Ramos (cell line): ENCODE measurements around the gene COL12A1.

Source experiments
- in situ Hi-C: fragments of 300-500 bp; cut with MboI; formaldehyde crosslinking; loops from one replicate; pipeline ENCODE4 v1.14.3; 2022; ENCODE audit warnings: low sequenced_read_pairs; ENCODE audit not compliant: unreplicated experiment

Gene COL12A1

DNA sequence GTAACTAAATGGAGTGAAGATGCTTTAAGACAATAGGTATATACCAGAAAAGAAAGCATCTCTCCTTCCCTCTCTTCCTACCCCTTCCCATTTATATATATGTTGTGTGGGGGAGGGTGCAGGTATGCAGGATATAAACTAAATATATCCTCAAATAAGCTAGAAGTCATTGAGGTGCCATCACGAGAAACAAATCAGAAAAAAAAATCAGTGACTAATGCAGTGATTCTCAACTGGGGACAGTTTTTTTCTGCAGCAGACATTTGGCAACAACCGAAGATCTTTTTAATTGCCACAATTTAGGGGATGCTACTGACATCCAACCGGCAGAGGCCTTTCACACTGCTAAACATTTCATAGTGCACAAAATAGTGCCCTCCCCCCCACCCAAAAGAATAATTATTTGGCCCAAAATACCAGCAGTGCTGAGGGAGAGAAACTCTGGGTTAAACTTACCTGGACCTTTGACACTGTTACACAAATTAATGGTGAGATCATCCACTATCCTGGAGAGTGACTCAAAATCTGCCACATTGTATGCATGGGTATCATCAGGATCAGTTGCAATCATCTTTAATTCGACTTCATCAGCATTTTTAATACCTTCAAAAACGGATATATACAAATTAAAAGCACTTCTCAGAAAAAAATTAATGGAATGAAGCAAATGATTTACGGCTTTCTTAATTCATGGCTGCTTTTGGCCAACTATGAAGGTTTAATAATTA, 55.0 kb downstream of the COL12A1 start:
- in situ Hi-C loops, result no loop called here

DNA sequence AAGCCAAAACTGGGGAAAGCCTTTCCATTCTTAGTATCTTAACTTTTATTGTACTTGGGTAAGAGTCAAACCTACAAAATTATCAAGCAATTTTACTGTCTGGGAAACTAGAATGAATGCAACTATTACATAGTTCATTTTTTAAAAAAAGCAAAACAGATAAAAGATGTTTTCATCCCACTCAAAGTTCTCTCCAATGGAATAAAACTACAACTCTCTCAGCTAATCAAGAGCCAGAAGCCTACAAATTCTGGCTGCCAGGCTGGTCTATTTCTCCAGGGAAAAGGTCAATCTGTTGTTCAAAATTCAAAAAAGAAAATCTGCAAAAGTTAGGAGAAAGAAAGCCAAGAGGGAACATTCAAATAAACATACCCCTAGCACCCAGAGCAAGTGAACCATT, 56.2 kb downstream of the COL12A1 start:
- in situ Hi-C loops, result no loop called here

DNA sequence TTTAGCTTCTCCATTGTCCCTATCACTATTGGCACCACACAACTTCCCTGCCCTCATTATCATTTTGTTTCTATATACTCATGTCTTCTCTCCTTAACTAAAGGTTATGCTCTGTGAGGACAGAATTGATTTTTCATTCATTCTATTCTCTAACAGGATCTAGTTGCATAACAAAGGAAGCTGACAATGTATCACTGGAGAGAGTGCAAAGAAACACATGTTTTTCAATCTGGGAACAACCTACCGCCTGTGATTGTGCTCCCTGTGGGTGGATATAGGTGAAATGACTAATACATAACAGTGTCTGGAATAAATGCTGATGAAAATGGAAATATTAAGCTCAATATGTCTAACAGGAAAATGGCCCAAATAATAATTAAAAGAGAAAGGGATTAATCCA, 56.6 kb downstream of the COL12A1 start:
- in situ Hi-C loops, result no loop called here

DNA sequence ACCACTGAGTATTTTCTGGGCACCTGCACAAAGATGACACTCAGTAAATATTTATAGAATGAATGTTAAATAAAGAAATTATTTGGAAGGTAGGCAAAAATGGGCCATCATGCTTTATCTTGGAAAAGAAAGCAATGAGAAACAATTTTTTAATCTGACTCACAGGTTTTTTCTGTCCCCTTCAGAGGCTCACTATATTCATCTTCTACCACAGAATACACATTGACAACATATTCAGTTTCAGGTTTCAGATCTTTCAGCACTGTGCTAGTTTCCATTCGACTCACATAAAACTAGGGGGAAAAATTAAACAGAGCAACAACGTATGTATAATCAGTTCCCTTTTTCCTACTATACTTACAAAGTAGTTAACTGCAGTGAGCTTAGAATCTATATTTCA, 58.3 kb downstream of the COL12A1 start:
- in situ Hi-C loops, result no loop called here

DNA sequence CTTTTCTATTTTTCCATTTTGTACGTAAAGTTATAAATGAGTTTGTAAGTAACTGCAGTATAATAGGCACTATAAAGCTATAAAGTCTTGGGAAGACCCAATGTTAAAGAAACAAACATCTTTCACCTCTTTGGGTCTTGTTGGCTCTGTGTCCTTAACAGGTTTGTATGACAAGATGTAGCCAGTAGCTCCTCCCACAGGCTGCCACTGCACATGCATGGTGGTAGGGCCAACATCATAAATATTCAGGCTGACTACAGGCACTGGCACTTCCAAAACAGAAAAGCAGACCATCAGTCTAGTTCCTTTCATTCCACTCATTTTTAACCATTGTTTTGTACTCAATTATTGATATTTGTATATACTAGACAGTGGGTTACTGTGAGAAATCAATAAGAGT, 59.9 kb downstream of the COL12A1 start:
- in situ Hi-C loops, result no loop called here

DNA sequence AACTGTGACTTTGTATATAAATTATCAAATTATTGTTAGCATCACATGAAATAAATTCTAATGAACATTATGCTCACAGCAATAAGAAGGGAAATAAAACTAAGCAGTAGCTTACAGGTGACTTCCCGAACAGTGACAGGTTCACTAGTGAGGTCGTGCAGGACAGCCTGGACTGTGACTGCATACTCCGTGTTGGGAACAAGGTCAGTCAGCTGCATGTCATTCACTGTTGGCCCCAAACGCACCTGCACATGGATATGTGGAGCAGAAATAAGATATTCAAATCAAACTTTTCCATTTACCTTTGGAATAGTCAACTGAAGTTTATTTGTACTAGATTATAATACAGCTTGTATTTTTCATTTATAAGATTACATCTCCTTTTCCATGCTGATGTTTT, 60.6 kb downstream of the COL12A1 start:
- in situ Hi-C loops, result no loop called here

DNA sequence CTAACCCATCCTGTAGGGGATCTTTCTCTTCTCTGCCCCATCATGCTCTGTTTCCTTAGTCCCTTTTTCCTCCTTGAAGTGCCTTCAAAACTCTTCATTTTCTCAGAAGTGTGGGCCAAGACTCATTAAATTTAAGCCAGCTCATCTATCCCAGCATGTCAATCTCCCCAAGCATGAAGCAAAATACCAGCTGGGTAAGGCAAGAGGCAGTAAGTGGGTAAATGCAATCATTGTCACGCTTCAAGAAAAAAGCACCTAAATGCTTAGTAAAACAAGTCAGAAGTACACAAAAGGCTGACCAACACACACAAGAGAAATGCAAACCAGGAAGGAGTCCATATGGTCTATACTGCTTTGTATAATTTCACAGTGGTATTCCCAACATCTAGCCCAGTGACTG, 61.5 kb downstream of the COL12A1 start:
- in situ Hi-C loops, result no loop called here

DNA sequence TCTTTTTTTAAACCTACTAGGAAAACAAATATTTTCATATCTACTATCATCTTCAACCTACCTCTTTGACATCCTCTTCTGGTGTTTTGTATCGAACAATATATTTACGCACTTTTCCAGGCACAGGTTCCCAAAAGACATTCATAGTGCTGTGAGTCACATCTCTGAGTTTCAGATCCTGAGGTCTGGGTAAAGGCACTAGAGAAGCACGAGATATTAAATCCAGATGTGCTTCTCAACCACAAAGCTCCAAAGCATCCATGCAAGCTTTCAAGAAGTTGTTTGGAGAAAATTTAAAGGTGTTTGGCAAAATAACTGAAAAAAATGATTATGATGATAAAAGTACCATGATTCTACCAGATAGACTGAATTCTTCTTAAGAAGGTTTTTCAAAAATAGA, 62.7 kb downstream of the COL12A1 start:
- in situ Hi-C loops, result no loop called here

DNA sequence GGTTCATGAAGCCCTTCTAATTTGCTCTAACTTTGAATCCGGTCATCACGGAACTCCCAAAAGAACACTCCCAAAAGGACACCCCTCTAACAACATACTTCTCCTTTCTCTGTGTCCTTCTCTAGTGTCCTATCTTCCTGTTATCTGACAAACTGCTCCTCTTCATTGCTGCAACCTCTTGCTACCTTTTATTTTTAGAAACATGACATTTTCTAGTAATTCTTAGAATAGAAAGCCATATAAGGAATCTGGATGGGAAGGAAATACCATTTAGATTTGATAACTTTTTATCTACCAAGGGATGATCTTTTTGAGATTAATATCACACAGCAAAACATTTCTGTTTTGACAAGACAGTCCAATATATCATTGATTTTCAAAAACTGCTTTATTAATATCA, 63.1 kb downstream of the COL12A1 start:
- in situ Hi-C loops, result no loop called here

DNA sequence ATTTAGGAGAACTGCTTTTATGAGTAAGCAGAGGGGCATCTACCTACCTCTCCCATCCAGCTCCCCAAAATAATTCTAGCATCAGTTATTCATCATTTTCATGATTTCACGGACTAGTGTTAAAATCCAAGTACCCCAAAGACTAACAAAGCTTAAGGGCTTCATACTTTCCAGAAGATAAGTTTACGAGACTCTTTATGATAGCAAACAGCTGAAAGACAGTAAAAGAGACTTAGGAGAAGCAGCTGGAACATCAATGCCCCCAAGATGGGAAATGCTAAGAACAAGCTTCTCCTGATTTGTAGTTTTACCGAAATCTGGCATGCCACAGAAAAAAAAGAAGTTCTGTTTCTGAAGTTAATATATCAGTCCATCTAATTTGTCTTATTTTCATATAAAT, 70.0 kb downstream of the COL12A1 start:
- in situ Hi-C loops, result no loop called here

DNA sequence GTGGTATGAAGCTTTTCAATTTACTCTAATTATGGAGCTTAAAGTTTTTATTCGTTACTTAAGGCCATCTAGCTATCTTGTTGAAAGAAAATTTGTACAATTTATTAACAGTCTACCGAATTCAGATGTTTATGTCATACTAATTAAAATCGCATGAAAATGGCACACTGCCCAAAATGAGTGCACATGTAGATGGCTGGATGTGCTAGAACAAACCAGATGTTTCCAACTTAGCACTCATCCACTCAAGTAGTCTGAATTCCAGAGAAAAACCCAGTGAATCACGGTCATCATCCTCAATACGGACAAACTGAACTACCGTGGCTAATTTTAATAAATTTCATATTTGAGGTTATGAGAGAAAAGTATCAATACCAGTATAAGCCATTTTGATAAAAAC, 70.4 kb downstream of the COL12A1 start:
- in situ Hi-C loops, result no loop called here

DNA sequence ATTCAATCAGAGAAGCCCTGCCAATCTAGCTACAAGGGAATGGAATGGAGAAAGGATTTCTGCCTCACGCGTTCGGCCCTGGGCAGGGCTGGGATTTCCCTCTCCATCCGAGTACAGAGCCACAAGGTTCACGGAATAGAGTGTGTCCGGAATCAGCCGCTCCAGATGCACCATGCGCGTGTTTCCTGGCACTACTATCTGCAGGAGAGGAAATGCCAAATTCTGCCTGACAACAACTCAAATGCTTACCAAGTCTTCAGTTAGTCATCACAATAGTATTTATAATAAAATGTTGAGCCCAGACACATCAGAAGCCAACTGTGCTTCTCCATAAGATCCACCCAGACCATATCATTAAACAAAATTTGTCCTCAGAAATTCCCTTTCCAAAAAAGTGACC, 75.1 kb downstream of the COL12A1 start:
- in situ Hi-C loops, result no loop called here

DNA sequence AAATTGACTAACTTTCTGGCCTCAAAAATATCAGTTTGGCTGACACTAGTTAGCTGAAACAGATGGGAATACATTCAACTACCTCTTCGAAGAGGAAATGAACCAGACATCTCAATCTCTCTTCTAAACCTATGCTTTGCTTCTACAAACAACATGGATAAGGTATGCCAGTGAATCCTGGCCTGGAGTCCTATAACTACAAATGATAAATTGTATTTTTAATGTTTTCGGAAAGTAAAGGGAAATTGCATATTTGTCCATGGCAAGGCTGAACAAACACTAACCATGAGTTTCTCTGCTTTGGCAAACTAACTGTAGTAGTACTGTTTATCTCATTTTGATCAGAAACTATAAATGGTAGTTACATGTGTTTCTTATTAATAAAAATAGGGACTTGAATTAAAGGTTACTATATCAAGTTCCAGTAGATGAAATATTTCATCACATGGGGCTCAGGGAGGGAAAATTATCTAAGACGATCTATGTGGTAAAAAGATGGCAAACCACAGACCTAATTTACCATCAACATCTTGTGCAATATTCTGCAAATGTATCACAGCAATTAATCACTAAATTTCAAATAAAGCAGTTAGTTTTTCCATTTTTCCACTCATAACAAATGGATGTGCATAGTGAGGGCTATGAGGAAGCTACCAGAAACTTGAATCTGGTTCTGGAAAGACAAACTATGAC, 76.8 kb downstream of the COL12A1 start:
- in situ Hi-C loops, result no loop called here

DNA sequence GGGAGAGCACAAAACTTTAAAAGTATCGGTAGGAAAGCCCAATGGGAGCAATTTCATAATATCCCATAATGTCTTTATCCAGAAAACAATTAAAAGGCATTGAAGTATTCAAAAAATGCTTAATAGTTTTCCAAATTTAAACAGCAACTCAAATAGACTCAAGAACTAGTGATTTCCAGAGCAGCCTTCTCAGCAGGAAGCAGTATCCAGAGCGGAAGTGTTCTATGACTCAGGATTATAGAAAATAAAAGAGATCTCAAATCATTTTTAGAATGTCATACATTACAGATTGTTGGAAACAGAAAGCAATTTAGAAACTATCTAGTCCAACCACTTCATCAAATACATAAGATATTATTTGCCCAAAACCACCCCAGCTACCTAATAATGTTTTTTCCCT, 79.3 kb downstream of the COL12A1 start:
- in situ Hi-C loops, result no loop called here

DNA sequence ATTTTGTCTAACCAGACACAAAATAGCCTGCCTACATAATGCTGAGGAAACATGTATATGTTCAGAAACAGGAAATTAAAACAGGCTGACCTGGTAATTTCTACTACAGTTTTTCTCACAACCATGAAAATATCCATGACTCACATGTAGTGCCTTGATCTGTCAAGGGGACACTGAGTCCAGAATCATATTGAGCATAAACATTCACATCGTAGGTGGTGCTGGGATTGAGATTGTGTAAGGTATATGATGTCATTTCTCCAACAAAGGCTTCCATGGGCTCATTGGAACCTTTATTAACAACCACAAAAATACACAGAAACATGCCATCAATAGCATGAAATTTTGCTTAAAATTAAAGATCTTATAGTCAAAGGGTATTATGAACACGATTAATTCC, 80.9 kb downstream of the COL12A1 start:
- in situ Hi-C loops, result no loop called here

DNA sequence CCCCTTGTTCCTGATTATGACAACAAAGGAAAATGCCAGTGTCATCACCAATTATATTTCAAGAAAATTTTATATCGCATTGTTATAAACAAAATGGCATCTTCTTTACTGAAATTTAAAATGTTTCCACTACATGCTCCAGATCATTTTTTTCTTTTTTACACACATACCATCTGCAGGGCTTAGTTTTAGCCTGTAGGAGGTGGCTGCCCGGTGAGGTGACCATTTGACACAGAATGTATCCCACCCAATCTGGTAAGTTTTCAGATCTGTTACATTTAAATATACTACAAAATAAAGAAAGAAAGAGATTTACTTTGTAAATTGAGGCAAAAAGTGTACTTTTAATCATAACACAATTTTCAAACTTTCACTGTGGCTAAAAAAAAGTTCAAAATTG, 81.8 kb downstream of the COL12A1 start:
- in situ Hi-C loops, result no loop called here

DNA sequence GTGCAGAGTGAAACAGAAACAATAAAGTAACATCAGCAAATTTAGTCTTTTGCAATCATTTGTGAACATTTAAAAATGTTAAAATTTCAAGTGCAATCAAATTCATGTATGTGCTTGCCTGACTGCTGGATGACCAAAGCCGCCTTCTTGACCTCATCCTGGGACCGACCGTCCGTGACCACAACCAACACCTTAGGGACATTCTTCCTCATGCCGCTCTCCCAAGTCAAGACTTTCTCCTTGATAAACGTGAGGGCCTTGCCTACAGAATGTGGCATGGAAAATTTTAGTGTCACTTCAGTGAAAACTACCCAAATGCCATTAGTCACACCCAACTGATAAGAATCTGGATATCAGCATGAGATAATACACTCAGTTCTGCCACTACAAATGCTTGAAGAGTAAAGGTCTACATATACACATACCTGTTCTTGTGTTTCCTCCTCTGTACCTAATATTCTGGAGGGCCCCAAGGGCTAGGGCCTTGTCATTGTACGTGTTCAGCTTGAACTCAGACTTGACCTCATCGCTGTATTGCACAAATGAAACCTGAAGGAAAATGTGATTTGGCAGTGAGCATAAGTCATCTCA, 86.8 kb downstream of the COL12A1 start:
- in situ Hi-C loops, result no loop called here

DNA sequence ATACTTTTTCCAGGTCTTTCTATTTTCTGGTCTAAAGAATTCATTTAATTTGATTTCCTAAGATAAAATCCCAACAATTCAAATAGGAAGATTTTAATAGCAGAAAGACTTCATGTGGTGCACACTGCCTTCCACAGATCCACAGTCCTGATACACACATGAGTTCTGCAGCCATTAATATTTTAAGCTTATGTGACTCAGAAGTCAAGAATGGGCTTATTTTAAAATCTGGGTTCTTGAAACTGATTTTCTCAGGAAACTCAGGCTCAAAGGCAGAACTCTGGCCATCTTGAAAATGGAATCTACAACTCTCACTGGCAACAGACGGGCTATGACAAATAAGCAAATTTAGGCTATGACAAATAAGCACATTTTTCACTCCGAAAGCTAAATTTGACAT, 88.2 kb downstream of the COL12A1 start:
- in situ Hi-C loops, result no loop called here

DNA sequence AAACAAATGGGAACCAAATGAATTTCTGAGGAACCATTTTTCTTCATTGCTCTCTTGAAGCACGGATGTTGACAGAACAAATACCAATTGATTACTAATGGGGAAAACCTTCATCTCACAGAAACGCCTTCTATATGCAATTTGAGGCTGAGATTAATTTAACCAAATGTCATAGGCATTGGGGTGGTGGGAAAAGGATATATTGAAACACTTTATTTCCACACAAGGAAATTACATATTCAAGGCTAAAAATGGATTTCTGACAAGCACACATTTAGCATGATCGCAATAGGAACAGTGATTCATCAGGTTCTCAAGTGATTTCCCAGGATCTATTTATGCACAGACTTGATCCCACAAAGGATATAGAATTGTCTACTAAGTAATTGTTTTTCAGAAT, 88.9 kb downstream of the COL12A1 start:
- in situ Hi-C loops, result no loop called here

DNA sequence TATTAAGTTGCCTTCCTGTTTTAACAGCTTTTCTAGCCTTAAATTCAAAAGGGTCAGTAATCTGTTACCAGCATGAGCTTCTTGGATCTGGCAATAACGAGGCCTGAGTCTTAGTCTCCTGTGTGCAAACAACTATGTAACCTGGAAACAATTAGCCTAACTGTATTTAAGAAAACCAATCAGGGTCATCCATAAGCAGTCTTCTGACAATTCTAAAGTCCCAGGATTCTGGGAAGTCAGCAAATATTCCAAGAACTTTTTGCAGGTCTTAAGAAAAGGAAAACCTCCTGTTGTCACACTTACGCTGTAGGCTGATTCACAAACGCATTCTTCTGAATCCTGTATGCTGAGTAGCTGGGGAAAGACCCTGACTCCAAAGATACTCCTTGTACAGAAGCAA, 90.4 kb downstream of the COL12A1 start:
- in situ Hi-C loops, result no loop called here

DNA sequence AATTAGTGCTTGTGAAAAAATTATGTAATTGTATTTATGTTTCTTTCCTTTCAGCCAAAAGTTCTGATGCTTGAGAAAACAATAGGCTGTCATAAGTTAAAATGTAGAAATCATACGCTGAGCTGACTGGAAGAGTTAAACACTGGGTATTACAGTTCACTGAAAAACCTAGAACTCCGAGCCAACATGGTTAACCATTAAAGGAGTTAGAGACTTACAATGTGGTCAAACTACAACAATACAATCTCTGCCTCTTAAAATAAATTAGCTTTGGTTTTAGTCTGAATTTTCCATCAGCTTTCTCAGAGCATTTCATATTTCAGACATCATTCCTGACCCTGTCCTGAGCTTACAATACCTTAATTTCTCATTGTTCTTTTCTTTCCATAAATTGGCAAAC, 91.0 kb downstream of the COL12A1 start:
- in situ Hi-C loops, result no loop called here

DNA sequence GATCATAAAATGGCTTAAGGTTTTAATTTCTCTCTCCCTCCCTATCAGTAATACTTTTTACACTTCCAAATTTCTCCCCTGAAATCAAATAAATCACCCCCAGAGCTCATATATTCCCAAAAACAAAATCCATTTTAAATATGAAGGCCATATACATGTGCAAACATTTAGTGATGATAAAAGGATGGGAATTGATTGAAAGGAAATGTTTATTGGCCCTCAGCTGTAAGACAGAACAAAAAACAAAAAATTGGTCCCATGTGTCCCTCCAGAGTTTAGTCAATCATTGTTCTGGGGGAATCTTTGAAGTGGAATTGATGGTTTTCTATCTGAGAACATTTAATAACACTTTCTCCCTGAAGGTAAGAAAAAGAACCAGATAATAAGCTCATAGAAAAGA, 91.7 kb downstream of the COL12A1 start:
- in situ Hi-C loops, result no loop called here
